ENCODE data around the gene MARCHF3.
"Not testable (repeated sequence)": the region's sequence is repeated elsewhere in the genome, so short reads cannot be mapped to it uniquely, and the experiment has no call there.

MARCHF3 gene

GRCh38 chr5:126855266-126855665 is 175.1 kb downstream of the MARCHF3 start:
- H3K4me3 ChIP-seq (ENCODE audit: low read length), result no peak overlapping the region
- TF ChIP-seq, protein P1, sequence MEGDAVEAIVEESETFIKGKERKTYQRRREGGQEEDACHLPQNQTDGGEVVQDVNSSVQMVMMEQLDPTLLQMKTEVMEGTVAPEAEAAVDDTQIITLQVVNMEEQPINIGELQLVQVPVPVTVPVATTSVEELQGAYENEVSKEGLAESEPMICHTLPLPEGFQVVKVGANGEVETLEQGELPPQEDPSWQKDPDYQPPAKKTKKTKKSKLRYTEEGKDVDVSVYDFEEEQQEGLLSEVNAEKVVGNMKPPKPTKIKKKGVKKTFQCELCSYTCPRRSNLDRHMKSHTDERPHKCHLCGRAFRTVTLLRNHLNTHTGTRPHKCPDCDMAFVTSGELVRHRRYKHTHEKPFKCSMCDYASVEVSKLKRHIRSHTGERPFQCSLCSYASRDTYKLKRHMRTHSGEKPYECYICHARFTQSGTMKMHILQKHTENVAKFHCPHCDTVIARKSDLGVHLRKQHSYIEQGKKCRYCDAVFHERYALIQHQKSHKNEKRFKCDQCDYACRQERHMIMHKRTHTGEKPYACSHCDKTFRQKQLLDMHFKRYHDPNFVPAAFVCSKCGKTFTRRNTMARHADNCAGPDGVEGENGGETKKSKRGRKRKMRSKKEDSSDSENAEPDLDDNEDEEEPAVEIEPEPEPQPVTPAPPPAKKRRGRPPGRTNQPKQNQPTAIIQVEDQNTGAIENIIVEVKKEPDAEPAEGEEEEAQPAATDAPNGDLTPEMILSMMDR (IDR thresholded peaks at IDR 0.05; ENCODE audit: insufficient read depth, low read depth, low read length, missing control alignments), result no peak
- DNase-seq (ENCODE audit: low read depth), result no peak

- DNase-seq (ENCODE audit: low read depth), result no peak
- H3K4me3 ChIP-seq (ENCODE audit: low read length), result no peak overlapping the region
- TF ChIP-seq, protein P1 (IDR thresholded peaks at IDR 0.05; ENCODE audit: insufficient read depth, low read depth, low read length, missing control alignments), result no peak
These were observed 175.7 kb downstream of the MARCHF3 start for GRCh38 chr5:126854526-126855110.

DNA sequence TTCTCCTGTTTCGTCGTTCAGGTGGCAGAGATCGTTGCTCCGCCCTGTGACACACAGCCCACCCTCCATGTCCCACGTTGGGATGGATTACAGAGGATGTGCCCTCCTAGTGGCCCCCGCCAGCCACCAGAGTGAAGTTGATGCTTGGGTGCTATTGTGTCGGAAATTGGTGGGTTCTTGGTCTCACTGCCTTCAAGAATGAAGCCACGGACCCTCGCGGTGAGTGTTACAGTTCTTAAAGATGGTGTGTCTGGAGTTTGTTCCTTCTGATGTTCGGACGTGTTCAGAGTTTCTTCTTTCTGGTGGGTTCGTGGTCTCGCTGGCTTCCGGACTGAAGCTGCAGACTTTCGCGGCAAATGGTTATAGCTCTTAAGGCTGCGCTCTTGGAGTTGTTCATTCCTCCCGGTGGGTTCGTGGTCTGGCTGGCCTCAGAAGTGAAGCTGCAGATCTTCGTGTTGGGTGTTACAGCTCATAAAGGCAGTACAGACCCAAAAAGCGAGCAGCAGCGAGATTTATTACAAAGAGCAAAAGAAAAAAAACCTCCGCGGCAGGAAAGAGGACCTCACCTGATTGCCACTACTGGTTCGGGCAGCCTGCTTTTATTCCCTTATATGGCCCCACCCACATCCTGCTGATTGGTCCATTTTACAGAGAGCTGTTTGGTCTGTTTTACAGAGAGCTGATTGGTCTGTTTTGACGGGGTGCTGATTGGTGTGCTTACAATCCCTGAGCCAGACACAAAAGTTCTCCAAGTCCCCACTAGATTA is 176.6 kb downstream of the MARCHF3 start:
- DNase-seq (ENCODE audit: low read depth); H3K4me3 ChIP-seq (ENCODE audit: low read length): not testable (repeated sequence)

DNA sequence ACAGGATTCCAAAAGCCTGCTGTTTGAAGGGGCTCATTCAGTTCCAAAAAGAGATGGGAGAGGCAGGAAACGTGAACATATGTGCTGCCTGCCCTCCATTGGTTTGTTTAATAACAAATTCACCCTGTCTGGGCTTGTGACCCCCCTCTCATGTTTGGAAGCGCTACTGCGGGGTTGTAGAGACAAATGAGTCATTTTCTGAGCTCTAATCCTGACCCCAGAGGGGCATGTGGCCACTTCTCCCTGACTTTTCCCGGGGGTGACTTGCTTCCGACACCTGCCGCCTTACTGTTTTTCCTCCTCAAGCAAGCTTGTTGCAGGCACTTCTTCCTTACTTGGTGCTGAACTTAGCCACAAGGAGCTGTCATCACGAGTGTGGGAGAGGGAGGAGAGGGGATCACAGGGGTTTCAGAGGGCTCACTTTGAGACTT is 177.5 kb downstream of the MARCHF3 start:
- DNase-seq (ENCODE audit: low read depth), result no peak
- no peak overlapping the region for H3K4me3 ChIP-seq (ENCODE audit: low read length)
- TF ChIP-seq, protein P1 (IDR thresholded peaks at IDR 0.05; ENCODE audit: insufficient read depth, low read depth, low read length, missing control alignments), result no peak

- no peak overlapping the region for H3K4me3 ChIP-seq (ENCODE audit: low read length)
- no peak for DNase-seq (ENCODE audit: low read depth)
- TF ChIP-seq, protein P1 (IDR thresholded peaks at IDR 0.05; ENCODE audit: insufficient read depth, low read depth, low read length, missing control alignments), result no peak
These were observed 178.2 kb downstream of the MARCHF3 start for GRCh38 chr5:126852091-126852571.

DNA sequence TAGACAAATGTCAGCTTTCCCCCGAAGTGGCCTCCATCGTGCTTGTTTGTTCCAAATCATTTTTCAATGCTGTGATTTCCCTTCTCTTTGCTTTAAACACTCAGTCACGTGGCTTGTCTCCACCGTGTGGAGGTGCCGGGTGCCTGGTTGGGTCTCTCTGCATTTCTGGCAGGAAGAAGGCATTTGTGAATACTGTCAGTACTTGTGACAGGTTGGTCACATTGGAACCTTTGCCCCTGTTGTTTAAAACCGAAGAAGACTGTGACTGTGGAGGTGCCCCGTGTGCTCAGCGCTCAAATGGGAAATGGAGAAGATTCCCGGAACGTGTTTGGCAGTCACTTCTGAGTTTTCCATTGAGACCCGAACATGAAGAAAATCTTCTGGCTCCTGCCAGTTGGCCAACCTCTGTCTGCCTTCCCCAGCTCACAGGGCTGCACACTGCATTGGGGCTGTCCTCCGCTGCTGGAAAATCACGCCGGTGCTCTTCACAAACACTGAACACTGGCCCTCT is 178.8 kb downstream of the MARCHF3 start:
- TF ChIP-seq, protein P1 (IDR thresholded peaks at IDR 0.05; ENCODE audit: insufficient read depth, low read depth, low read length, missing control alignments), result no peak
- no peak for DNase-seq (ENCODE audit: low read depth)
- H3K4me3 ChIP-seq (ENCODE audit: low read length), result no peak overlapping the region

DNA sequence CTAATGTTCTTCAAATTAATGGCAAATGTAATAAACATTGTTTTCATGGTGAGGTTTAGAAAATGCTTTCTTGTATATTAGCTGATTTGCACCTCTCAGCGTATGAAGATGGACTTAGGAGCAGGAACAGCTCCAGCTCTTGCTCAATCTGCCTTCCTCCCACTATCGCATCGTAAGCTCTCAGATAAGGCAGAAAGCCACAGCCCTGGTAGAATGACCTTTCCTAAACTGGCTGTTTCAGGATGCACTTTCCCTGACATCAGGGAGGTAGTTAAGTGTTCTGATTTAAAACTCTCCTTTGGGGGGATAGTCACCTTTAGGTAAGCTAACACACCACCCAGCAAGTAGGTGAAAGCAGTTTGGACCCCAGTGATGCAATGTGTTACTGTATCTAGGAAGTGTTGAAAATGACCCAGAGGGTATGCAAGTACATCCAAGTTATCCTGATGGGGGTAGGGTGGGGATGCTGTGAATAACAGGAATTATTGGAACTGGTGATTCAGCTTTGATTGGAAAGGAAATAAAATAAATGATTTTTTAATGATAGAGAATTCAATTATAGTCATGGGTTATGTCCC is 181.2 kb downstream of the MARCHF3 start:
- no peak overlapping the region for H3K4me3 ChIP-seq (ENCODE audit: low read length)
- no peak for DNase-seq (ENCODE audit: low read depth)
- TF ChIP-seq, protein P1 (IDR thresholded peaks at IDR 0.05; ENCODE audit: insufficient read depth, low read depth, low read length, missing control alignments), result no peak
